Prostate gland (tissue), 2 donors: ENCODE results near the gene OR6N1.

Experiments
- CTCF ChIP-seq, 4 experiments: fragments of 200-600 bp in 2 of 4; fragments of 450-650 bp in 2 of 4; sonication (generic) in 2 of 4; IDR thresholded peaks; 1 replicate in 3 of 4; 2 replicates in 1 of 4; pipeline ENCODE4 v1.5.1; 2016 to 2019; ENCODE audit warnings: antibody characterized with exemption in 4 of 4, mild to moderate bottlenecking in 2 of 4, moderate library complexity in 2 of 4
- POLR2A ChIP-seq: fragments of 450-650 bp; IDR thresholded peaks from one replicate; pipeline ENCODE4 v1.6.1; 2016; ENCODE audit warnings: antibody characterized with exemption, mild to moderate bottlenecking
- POLR2AphosphoS5 ChIP-seq: sonication (generic); formaldehyde crosslinking; IDR thresholded peaks from one replicate; pipeline ENCODE4 v1.6.1; 2017; ENCODE audit warnings: antibody characterized with exemption

- no peak for TF ChIP-seq CTCF (IDR thresholded peaks at IDR 0.05)
- no peak for TF ChIP-seq POLR2A
- TF ChIP-seq POLR2AphosphoS5 = no peak
Measured at GRCh38 chr1:158819461-158820443, 47.8 kb upstream of the OR6N1 start.
